Ishikawa (cell line): ENCODE measurements around the gene SNRNP200.
A peak's percentile ranks its signal among the peaks of the same experiment; 100 is the strongest.

Source experiments
- CEBPB ChIP-seq: IDR thresholded peaks from 2 replicates; pipeline ENCODE4 v1.6.1; 2012
- CREB1 ChIP-seq: IDR thresholded peaks from 2 replicates; pipeline ENCODE4 v1.6.1; 2012; ENCODE audit warnings: low read depth
- EGR1 ChIP-seq: IDR thresholded peaks from 2 replicates; pipeline ENCODE4 v1.6.1; 2012
- EP300 ChIP-seq: IDR thresholded peaks from 2 replicates; pipeline ENCODE4 v1.6.1; 2012; ENCODE audit warnings: borderline replicate concordance
- FOXM1 ChIP-seq: IDR thresholded peaks from 2 replicates; pipeline ENCODE4 v1.6.1; 2012; ENCODE audit warnings: low read depth, borderline replicate concordance
- NFIC ChIP-seq: IDR thresholded peaks from 2 replicates; pipeline ENCODE4 v1.6.1; 2012
- RAD21 ChIP-seq: IDR thresholded peaks from 2 replicates; pipeline ENCODE4 v1.6.1; 2012; ENCODE audit warnings: low read depth
- TAF1 ChIP-seq: IDR thresholded peaks from 2 replicates; pipeline ENCODE4 v1.6.1; 2012; ENCODE audit warnings: low read depth, mild to moderate bottlenecking
- TCF12 ChIP-seq: IDR thresholded peaks from 2 replicates; pipeline ENCODE4 v1.6.1; 2012; ENCODE audit warnings: low read depth
- TEAD4 ChIP-seq: IDR thresholded peaks from 2 replicates; pipeline ENCODE4 v1.6.1; 2012
- YY1 ChIP-seq: IDR thresholded peaks from 2 replicates; pipeline ENCODE4 v1.6.1; 2012; ENCODE audit warnings: low read depth
- ZBTB7A ChIP-seq: IDR thresholded peaks from 2 replicates; pipeline ENCODE4 v1.6.1; 2012; ENCODE audit warnings: low read depth
- TF ChIP-seq, protein P1 (sequence below): IDR thresholded peaks from 2 replicates; pipeline ENCODE4 v1.6.1; 2012
- TF ChIP-seq, protein P2 (sequence below): IDR thresholded peaks from 2 replicates; pipeline ENCODE4 v1.6.1; 2012; ENCODE audit warnings: low read depth, mild to moderate bottlenecking
- TF ChIP-seq, protein P3 (sequence below): IDR thresholded peaks from 2 replicates; pipeline ENCODE4 v1.6.1; 2012

SNRNP200 gene

DNA sequence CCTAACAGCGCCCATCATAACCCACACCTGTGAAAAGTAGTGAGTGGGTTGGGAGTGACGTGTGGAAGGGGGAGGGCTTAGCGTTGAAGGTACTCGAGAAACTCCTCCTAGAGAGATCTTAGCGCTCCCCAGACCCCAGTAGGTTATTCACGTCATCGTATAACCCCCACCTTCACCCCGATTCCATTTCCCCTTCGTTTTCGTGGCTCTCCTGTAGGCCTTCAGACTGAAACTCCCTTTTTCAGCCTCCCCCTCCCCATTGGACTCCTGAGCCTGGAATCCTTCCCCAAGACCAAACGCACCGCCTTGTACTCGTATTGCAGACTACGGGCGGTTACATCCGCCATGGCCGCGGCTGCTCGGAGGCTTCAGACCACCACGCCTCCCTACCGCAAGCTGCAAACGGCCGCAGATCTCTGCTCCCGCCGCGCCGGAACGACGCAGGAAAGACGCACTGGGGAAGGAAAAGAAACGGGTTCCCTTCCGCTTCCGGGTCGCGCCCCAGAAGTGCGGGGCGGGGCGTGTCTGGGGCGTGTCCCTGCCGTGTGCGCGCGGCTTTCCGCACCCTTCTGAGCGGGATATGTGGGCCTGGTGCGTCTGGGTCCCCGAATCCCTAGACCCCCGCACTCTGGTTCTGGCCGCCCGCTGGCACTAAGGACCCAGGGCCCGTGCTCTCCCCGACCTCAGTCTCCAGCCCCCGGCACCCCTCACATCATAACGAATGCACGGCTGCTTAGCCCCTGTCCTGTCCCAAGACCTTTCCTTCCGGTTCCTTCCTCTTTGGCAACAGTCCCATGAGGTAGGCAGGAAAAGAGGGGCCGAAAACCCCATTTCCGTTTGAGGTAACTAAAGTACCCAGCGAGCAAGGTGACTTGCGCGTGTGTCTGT lies at the start of gene SNRNP200:
Gene SNRNP200 (minus strand): TSS at position 456 of the 888 bp plus-strand sequence. CDS start 109 bp downstream, at position 347.
- TF ChIP-seq TEAD4 = no peak
- TF ChIP-seq TCF12 = peak; percentile 75
- peak; percentile 94 for TF ChIP-seq TAF1
- no peak for TF ChIP-seq RAD21
- TF ChIP-seq YY1 = peak; percentile 60
- peak; percentile 58 for TF ChIP-seq CREB1
- TF ChIP-seq, protein P1, sequence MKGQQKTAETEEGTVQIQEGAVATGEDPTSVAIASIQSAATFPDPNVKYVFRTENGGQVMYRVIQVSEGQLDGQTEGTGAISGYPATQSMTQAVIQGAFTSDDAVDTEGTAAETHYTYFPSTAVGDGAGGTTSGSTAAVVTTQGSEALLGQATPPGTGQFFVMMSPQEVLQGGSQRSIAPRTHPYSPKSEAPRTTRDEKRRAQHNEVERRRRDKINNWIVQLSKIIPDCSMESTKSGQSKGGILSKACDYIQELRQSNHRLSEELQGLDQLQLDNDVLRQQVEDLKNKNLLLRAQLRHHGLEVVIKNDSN = no peak
- TF ChIP-seq EP300 = no peak; the same call in 1 of the 2 replicates
- no peak; the same call in none of the 2 replicates for TF ChIP-seq FOXM1
- TF ChIP-seq CEBPB = no peak
- peak; percentile 83; the same call in 1 of the 2 replicates for TF ChIP-seq NFIC
- TF ChIP-seq ZBTB7A = no peak
- no peak for TF ChIP-seq EGR1
- TF ChIP-seq, protein P2, sequence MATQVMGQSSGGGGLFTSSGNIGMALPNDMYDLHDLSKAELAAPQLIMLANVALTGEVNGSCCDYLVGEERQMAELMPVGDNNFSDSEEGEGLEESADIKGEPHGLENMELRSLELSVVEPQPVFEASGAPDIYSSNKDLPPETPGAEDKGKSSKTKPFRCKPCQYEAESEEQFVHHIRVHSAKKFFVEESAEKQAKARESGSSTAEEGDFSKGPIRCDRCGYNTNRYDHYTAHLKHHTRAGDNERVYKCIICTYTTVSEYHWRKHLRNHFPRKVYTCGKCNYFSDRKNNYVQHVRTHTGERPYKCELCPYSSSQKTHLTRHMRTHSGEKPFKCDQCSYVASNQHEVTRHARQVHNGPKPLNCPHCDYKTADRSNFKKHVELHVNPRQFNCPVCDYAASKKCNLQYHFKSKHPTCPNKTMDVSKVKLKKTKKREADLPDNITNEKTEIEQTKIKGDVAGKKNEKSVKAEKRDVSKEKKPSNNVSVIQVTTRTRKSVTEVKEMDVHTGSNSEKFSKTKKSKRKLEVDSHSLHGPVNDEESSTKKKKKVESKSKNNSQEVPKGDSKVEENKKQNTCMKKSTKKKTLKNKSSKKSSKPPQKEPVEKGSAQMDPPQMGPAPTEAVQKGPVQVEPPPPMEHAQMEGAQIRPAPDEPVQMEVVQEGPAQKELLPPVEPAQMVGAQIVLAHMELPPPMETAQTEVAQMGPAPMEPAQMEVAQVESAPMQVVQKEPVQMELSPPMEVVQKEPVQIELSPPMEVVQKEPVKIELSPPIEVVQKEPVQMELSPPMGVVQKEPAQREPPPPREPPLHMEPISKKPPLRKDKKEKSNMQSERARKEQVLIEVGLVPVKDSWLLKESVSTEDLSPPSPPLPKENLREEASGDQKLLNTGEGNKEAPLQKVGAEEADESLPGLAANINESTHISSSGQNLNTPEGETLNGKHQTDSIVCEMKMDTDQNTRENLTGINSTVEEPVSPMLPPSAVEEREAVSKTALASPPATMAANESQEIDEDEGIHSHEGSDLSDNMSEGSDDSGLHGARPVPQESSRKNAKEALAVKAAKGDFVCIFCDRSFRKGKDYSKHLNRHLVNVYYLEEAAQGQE = no peak
- TF ChIP-seq, protein P3, sequence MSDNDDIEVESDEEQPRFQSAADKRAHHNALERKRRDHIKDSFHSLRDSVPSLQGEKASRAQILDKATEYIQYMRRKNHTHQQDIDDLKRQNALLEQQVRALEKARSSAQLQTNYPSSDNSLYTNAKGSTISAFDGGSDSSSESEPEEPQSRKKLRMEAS = peak; percentile 87

DNA sequence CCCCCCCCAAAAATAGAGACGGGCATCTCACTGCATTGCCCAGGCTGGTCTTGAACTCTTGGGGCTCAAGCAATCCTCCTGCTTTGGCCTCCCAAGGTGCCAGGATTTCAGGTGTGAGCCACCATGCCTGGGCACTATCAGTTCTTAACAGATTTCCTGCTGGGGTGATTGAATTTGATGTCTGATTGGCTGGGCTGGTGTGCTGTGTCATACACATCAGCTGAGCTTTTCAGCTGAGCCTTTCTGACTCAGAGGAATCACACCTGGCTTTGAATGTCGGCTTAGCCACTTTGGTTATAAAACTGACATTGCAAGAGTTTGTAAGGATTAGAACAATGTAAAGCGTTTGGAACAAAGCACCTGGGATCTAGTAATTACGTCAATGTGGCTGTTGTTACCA lies 49.1 kb upstream of the SNRNP200 start:
- TF ChIP-seq EGR1 (no peak), RAD21 (no peak), YY1 (no peak), TEAD4 (no peak)
- TF ChIP-seq, protein P3 = no peak

DNA sequence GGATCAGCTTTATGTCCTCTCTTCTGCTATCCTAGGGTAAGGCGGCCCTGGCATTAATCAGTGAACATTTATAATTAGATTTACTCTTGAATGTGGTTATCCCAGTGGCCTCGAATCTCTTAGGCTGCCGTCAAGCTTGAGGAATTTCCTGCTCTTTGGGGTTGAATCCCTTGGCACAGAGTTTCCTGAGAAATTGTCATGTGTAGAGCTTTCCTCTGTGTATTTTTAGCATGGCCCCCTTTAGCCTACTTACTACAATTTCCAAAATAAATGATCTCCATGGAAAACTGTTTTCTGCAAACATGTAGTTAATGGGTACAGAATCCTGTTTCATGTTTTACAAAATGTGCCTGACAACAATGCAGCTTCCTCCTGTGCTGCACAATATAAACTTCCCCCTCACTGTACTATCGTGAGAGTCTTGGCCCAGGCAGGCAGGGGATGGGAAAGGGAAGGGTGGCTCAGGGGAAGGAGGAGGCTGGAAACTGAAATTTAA lies 48.3 kb upstream of the SNRNP200 start:
- TF ChIP-seq YY1 (no peak), EGR1 (no peak), TAF1 (no peak), EP300 (no peak), ZBTB7A (no peak), RAD21 (no peak), NFIC (no peak), FOXM1 (no peak)
- TF ChIP-seq, protein P3 = no peak
- TF ChIP-seq, protein P2 = no peak

DNA sequence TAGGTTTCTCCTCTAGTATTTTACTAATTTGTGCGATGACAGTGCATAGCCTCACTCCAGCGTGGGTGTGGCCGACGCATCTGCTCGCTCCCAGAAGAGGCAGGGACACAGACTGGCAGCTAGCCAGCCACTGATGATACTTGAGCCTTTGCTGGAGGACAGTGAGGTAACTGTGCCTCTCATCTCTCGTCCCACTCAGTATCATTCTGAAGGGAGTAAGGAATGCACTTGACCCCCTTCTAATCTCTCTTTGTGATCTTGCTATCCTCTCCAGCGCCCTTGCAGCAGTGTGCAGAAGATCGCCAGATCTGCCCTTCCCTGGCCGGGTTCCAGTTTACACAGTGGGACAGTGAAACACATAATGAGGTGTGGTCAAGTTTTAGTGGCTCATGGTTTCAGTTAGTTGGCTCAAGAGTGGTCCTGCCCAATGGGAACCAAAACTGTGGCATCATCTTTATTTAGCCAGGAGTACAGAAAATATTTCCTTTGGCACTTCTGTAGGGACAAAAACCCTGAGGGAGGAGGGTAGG lies 47.8 kb upstream of the SNRNP200 start:
- TF ChIP-seq, protein P1 = no peak
- TF ChIP-seq FOXM1 (no peak), CEBPB (no peak), ZBTB7A (no peak), EGR1 (no peak)

DNA sequence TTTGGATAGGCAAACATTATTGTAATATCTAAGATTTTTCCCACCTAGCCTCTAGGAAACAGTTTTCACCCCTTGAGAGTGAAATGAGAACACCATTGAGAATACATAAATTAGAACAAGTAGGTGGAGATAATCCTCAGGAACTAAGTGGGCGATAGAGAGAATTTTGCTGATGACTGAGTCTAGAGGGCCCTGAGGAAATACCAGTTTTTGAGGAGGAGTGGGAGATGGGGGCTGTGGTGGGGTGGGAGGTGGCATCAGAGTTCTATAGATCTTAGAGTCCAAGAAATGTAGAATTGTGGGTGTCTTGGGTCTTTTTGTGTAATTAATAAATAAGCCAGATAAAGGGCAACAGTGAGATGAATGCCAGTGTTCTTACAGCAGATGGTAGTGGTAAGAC lies 42.0 kb upstream of the SNRNP200 start:
- TF ChIP-seq EGR1 (no peak), TAF1 (no peak), ZBTB7A (no peak), CREB1 (no peak), NFIC (no peak), RAD21 (no peak), YY1 (no peak), EP300 (no peak), FOXM1 (no peak), TCF12 (no peak)
- TF ChIP-seq, protein P1 = no peak
- TF ChIP-seq, protein P2 = no peak
